CD14-positive monocyte (primary cell): ENCODE results near the gene PBOV1. TPM values are rescaled to one million over a fixed set of nuclear protein-coding genes. Genes with fewer than 3 reads are reported as not detected.

Experiments used
- DNase-seq, 3 donors: peaks; one replicate each; pipeline ENCODE4 v3.0.0-alpha.2; 2011 to 2022
- H2AFZ ChIP-seq: 2 replicates; pipeline ENCODE4 v1.6.0; 2012; ENCODE audit warnings: mild to moderate bottlenecking, low read depth, low read length, inconsistent platforms; ENCODE audit not compliant: insufficient read depth, poor library complexity, severe bottlenecking
- H3K27ac ChIP-seq, 2 donors: 1 replicate in 1 of 2; 2 replicates in 1 of 2; pipeline ENCODE4 v1.5.1; 2012 to 2013; ENCODE audit warnings: low read length in 2 of 2, control low read depth in 1 of 2, inconsistent platforms in 1 of 2, low read depth in 1 of 2, mild to moderate bottlenecking in 1 of 2
- H3K27me3 ChIP-seq, 2 donors: one replicate each; pipeline versions ENCODE4 v1.6.0 to v1.6.1; 2011 to 2013; ENCODE audit warnings: low read length in 2 of 2; ENCODE audit not compliant: control insufficient read depth in 2 of 2, insufficient read depth in 2 of 2
- H3K36me3 ChIP-seq, 2 donors: replicated peaks in 1 of 2; 1 replicate in 1 of 2; 2 replicates in 1 of 2; pipeline versions ENCODE4 v1.5.1 to v1.6.1; 2012 to 2013; ENCODE audit warnings: low read length in 2 of 2, control low read depth in 1 of 2, inconsistent platforms in 1 of 2, mild to moderate bottlenecking in 1 of 2; ENCODE audit not compliant: insufficient read depth in 2 of 2, control insufficient read depth in 1 of 2
- H3K4me1 ChIP-seq, 2 donors: 1 replicate in 1 of 2; 2 replicates in 1 of 2; pipeline versions ENCODE4 v1.5.1 to v1.6.1; 2012 to 2013; ENCODE audit warnings: low read length in 2 of 2, control low read depth in 1 of 2, inconsistent platforms in 1 of 2, mild to moderate bottlenecking in 1 of 2, moderate library complexity in 1 of 2; ENCODE audit not compliant: insufficient read depth in 2 of 2, control insufficient read depth in 1 of 2
- H3K4me2 ChIP-seq: replicated peaks from 2 replicates; pipeline ENCODE3; 2012; ENCODE audit warnings: low read length, moderate library complexity, mild to moderate bottlenecking; ENCODE audit not compliant: poor library complexity, severe bottlenecking; ENCODE audit errors: extremely low read depth
- H3K4me3 ChIP-seq, 3 experiments: fragments of 200-600 bp in 1 of 3; sonication (generic) in 1 of 3; replicated peaks in 1 of 3; 1 replicate in 2 of 3; 2 replicates in 1 of 3; pipeline ENCODE4 v1.5.1; 2011 to 2013; ENCODE audit warnings: low read length in 3 of 3, mild to moderate bottlenecking in 3 of 3, control low read depth in 2 of 3, low read depth in 2 of 3, inconsistent platforms in 1 of 3, moderate library complexity in 1 of 3
- H3K79me2 ChIP-seq: 2 replicates; pipeline ENCODE4 v1.6.0; 2012; ENCODE audit warnings: mild to moderate bottlenecking, control low read depth, inconsistent platforms, low read length, moderate library complexity; ENCODE audit not compliant: insufficient read depth
- H3K9ac ChIP-seq: 2 replicates; pipeline ENCODE4 v1.6.0; 2017; ENCODE audit warnings: low read length, mild to moderate bottlenecking; ENCODE audit not compliant: insufficient read depth, poor library complexity, severe bottlenecking
- H3K9me3 ChIP-seq, 2 donors: replicated peaks in 1 of 2; 1 replicate in 1 of 2; 2 replicates in 1 of 2; pipeline versions ENCODE4 v1.5.1 to v1.6.1; 2012 to 2013; ENCODE audit warnings: low read length in 2 of 2, control low read depth in 1 of 2; ENCODE audit not compliant: control insufficient read depth in 1 of 2, insufficient read depth in 1 of 2
- H4K20me1 ChIP-seq: 2 replicates; pipeline ENCODE4 v1.6.0; 2012; ENCODE audit warnings: mild to moderate bottlenecking, low read length, control low read depth, moderate library complexity; ENCODE audit not compliant: insufficient read depth
- H3K27ac Mint-ChIP-seq, 7 donors: one replicate each; pipeline ENCODE4 v1.8.0; 2020; ENCODE audit warnings: mild to moderate bottlenecking in 7 of 7, mixed read lengths in 7 of 7, moderate library complexity in 6 of 7, inconsistent platforms in 2 of 7
- H3K27me3 Mint-ChIP-seq, 3 donors: one replicate each; pipeline ENCODE4 v1.8.0; 2021 to 2022; ENCODE audit warnings: low read depth in 3 of 3, mild to moderate bottlenecking in 3 of 3, mixed read lengths in 3 of 3, moderate library complexity in 3 of 3, inconsistent platforms in 1 of 3
- H3K36me3 Mint-ChIP-seq, 2 donors: one replicate each; pipeline ENCODE4 v1.8.0; 2020; ENCODE audit warnings: mixed read lengths in 2 of 2, inconsistent platforms in 1 of 2, mild to moderate bottlenecking in 1 of 2
- H3K4me1 Mint-ChIP-seq: one replicate; pipeline ENCODE4 v1.8.0; 2020; ENCODE audit warnings: mild to moderate bottlenecking, mixed read lengths
- H3K4me3 Mint-ChIP-seq, 2 donors: one replicate each; pipeline ENCODE4 v1.8.0; 2020; ENCODE audit warnings: mild to moderate bottlenecking in 2 of 2, mixed read lengths in 2 of 2, moderate library complexity in 1 of 2
- H3K9me3 Mint-ChIP-seq, 7 donors: one replicate each; pipeline ENCODE4 v1.8.0; 2020 to 2022; ENCODE audit warnings: mixed read lengths in 7 of 7, mild to moderate bottlenecking in 6 of 7, moderate library complexity in 6 of 7, inconsistent platforms in 2 of 7
- WGBS: methylation state at CpG from one replicate; pipeline ENCODE4 v1.1.5; 2013; ENCODE audit warnings: missing lambda C conversion rate; ENCODE audit not compliant: insufficient coverage; 5-methylcytosine and 5-hydroxymethylcytosine counted together
- intact Hi-C, 2 donors: fragments of 100-400 bp; cut with micrococcal nuclease; formaldehyde crosslinking; loops; one replicate each; pipeline versions ENCODE4 v1.15.0 to v1.15.1; 2023
- polyA plus RNA-seq, 3 donors: library from polyadenylated mRNA; depleted of rRNA in 1 of 3; unstranded in 2 of 3; stranded (reverse) in 1 of 3; fragments of 300-500 nt in 2 of 3; fragments of >200 nt in 1 of 3; fragmentation: Illumina TruSeq in 2 of 3; gene quantifications; 1 replicate in 2 of 3; 2 replicates in 1 of 3; pipeline ENCODE4 v1.2.3, GENCODE V29; 2012 to 2021
- TF ChIP-seq, protein P1 (sequence below): fragments of 200-600 bp; IDR thresholded peaks from one replicate; pipeline ENCODE4 v1.8.0; 2022; ENCODE audit warnings: antibody characterized with exemption, mild to moderate bottlenecking

The PBOV1 gene
- polyA plus RNA-seq, 3 donors, result not detected

DNA sequence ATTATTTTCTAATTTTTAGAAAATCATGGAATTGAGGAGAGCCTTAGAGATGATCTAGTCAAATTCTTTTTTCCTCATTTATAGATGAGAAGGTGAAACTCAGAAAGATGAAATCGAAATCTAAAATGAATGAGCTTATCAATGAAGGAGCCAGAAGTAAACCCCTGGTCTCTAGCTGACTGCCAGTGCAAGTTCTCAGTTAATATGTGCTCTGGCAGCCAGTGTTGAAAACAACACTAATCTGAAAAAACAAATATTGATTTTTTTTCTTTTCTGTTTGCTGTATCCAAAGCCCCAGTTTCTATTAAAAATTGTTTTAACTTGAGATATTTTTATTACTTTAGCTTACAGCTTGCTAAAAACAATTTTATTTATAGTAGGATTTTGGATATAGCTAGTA, 21.5 kb upstream of the PBOV1 start:
- H4K20me1 ChIP-seq, result no peaks in the 10 kb centered on the region
- H3K36me3 Mint-ChIP-seq, result no peaks in the 10 kb centered on the region
- H3K27ac ChIP-seq, result no peak overlapping the region
- H3K9me3 Mint-ChIP-seq, result peaks cover 0 to 1% (median 0%) of the 10 kb centered on the region in 7 donors
- H3K4me2 ChIP-seq, result no peak overlapping the region
- no peaks in the 10 kb centered on the region for H3K36me3 ChIP-seq
- H2AFZ ChIP-seq, result no peak overlapping the region
- intact Hi-C loops, result no loop called here
- peaks cover 2 to 7% (median 4%) of the 10 kb centered on the region in 3 donors for H3K27me3 Mint-ChIP-seq
- DNase-seq, result no peak
- no peaks in the 10 kb centered on the region for H3K4me1 ChIP-seq
- H3K4me3 Mint-ChIP-seq, result no peak overlapping the region
- H3K27ac Mint-ChIP-seq, result no peak overlapping the region
- H3K9ac ChIP-seq, result no peak overlapping the region
- H3K9me3 ChIP-seq, result no peaks in the 10 kb centered on the region
- WGBS, result no CpG with 5 or more reads among the region's 1 CpG
- TF ChIP-seq, protein P1, sequence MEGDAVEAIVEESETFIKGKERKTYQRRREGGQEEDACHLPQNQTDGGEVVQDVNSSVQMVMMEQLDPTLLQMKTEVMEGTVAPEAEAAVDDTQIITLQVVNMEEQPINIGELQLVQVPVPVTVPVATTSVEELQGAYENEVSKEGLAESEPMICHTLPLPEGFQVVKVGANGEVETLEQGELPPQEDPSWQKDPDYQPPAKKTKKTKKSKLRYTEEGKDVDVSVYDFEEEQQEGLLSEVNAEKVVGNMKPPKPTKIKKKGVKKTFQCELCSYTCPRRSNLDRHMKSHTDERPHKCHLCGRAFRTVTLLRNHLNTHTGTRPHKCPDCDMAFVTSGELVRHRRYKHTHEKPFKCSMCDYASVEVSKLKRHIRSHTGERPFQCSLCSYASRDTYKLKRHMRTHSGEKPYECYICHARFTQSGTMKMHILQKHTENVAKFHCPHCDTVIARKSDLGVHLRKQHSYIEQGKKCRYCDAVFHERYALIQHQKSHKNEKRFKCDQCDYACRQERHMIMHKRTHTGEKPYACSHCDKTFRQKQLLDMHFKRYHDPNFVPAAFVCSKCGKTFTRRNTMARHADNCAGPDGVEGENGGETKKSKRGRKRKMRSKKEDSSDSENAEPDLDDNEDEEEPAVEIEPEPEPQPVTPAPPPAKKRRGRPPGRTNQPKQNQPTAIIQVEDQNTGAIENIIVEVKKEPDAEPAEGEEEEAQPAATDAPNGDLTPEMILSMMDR, result no peak
- H3K79me2 ChIP-seq, result no peaks in the 10 kb centered on the region
- no peak overlapping the region for H3K4me3 ChIP-seq
- H3K27me3 ChIP-seq, result no peaks in the 10 kb centered on the region
- no peaks in the 10 kb centered on the region for H3K4me1 Mint-ChIP-seq

DNA sequence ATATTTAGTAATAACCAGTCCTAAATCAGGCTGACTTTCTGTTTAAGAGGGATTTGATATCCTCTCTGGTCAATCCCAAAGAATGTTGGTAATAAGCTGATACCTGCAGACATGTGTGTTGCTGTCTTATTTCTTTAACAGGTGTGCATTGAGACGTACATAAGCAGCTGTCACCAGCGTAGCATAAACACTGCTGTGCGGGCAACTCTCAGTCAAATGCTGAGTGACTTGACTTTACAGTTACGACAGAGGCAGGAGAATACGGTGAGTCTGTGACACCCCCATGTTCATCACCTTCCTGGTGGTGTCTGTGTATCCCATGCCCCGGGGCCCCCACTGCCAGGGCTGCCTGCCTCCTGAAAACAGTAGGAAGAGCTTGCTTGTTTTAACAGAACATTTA, 20.1 kb upstream of the PBOV1 start:
- no peak overlapping the region for H3K4me3 Mint-ChIP-seq
- no peaks in the 10 kb centered on the region for H3K4me1 Mint-ChIP-seq
- no peaks in the 10 kb centered on the region for H4K20me1 ChIP-seq
- no peaks in the 10 kb centered on the region for H3K4me1 ChIP-seq
- TF ChIP-seq, protein P1, result no peak
- WGBS, result 96% methylated on average over 5 of the region's 6 CpGs
- no peak overlapping the region for H3K4me2 ChIP-seq
- H3K9me3 ChIP-seq, result no peaks in the 10 kb centered on the region
- H3K36me3 Mint-ChIP-seq, result no peaks in the 10 kb centered on the region
- no peaks in the 10 kb centered on the region for H3K79me2 ChIP-seq
- H3K27ac ChIP-seq, result no peak overlapping the region
- H3K27me3 Mint-ChIP-seq, result peaks cover 5% of the 10 kb centered on the region in 3 donors
- H2AFZ ChIP-seq, result no peak overlapping the region
- H3K9ac ChIP-seq, result no peak overlapping the region
- H3K9me3 Mint-ChIP-seq, result peaks cover 0 to 2% (median 0%) of the 10 kb centered on the region in 7 donors
- intact Hi-C loops, result no loop called here
- no peaks in the 10 kb centered on the region for H3K36me3 ChIP-seq
- H3K27me3 ChIP-seq, result no peaks in the 10 kb centered on the region
- no peak for DNase-seq
- no peak overlapping the region for H3K4me3 ChIP-seq
- H3K27ac Mint-ChIP-seq, result no peak overlapping the region
